Panc1 (cell line): ENCODE measurements around the gene BBS5.

ENCODE experiments used
- POLR2AphosphoS5 ChIP-seq: IDR thresholded peaks from 2 replicates; pipeline ENCODE4 v1.6.1; 2012; ENCODE audit warnings: mild to moderate bottlenecking, low read depth, low read length, moderate library complexity
- TF ChIP-seq, protein P1 (sequence below): fragments of 450-650 bp; IDR thresholded peaks from 2 replicates; pipeline ENCODE4 v1.5.1; 2017; ENCODE audit warnings: mild to moderate bottlenecking

DNA sequence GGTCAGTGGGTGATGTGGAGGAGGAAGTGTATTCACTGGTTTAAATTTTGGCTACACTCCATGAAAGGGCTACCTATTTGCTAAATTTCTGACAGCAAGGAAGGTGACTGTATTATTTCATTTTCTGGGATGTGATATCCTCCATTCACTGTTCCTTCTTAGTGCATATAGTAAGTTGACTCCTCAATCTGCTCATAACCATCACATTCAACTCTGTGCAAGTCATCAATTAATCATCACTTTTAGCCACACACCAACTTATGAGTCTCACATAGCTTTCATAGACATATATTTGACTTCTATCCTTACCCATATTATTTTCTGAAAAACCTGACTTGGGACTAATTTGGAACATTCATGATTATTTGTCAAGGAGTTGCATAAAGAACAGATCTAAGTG, 47.2 kb downstream of the BBS5 start:
- TF ChIP-seq, protein P1, sequence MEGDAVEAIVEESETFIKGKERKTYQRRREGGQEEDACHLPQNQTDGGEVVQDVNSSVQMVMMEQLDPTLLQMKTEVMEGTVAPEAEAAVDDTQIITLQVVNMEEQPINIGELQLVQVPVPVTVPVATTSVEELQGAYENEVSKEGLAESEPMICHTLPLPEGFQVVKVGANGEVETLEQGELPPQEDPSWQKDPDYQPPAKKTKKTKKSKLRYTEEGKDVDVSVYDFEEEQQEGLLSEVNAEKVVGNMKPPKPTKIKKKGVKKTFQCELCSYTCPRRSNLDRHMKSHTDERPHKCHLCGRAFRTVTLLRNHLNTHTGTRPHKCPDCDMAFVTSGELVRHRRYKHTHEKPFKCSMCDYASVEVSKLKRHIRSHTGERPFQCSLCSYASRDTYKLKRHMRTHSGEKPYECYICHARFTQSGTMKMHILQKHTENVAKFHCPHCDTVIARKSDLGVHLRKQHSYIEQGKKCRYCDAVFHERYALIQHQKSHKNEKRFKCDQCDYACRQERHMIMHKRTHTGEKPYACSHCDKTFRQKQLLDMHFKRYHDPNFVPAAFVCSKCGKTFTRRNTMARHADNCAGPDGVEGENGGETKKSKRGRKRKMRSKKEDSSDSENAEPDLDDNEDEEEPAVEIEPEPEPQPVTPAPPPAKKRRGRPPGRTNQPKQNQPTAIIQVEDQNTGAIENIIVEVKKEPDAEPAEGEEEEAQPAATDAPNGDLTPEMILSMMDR = no peak
- TF ChIP-seq POLR2AphosphoS5 = no peak
